GM18909 (cell line): ENCODE results near the gene PTPN5.
"Not testable (repeated sequence)": the region's sequence is repeated elsewhere in the genome, so short reads cannot be mapped to it uniquely, and the experiment has no call there.

Source experiments
- ATAC-seq: cut with Tn5 transposase; IDR thresholded peaks from one replicate; pipeline ENCODE4 v1.9.1; 2021; ENCODE audit warnings: mild to moderate bottlenecking; ENCODE audit not compliant: unreplicated experiment, poor library complexity

PTPN5 gene

DNA sequence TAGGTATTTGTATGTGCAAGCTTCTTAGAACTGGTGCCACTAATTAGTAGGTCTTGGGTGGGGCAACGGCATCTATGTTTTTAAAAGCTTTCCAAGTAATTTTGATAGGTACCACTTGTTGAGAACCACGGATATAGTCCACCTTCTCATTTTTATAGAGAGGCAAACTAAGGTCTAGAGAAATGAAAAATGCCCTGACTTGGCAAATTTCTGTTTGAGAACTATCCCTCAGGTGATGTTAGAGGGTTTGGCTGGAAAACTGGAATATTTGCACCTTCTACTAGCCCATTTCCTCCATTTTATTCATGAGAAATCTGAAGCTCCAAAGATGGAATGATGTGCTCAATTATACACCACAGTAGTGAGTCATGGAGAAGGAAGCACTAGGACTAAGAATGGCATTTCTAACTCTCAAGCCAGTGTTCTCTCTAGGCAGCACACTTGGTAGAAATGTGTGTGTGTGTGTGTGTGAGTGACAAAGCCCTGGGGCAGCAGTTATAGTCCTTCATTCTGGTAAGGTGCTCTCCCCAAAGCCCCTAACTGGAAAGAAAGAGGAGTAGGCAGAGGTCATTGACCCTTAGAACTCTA, 94.9 kb downstream of the PTPN5 start:
- no peak for ATAC-seq

DNA sequence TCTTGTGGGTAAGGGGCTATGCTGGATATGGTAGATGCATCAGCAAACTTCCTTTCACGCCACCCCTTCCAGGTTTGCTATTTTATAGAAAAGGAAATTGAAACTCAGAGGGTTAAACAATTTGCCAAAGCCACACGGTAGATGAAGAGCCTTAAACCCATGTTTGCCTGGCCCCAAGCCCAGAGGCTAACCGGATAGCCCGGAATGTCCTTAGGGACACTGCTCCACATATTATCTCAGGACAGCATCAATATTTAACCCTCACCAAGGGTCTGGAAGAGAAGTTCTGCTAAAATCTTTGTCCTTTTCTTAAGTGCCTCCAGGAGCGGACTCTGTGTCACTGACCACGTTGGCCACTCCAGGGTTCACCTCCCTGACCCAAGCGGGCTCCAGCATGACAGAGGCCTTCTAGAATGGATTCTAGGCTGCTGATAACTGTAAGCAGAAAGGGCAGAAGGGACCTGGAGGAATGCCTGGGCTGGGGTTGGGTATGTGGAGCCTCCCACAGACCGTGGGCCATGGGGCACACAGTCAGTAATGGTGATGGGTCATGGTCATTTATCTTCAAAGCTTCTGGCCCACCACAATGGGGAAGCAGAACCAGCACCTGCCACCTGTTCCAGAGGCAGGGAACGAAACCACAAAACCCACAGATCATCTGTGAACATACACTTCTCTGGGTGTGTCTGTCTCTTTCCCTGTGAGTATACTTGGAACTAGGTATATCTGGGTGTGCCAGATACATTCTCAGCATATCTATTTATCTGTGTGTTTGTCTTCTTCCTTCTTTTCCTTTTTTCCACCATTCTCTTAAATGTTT, 98.4 kb downstream of the PTPN5 start:
- ATAC-seq, result no peak

DNA sequence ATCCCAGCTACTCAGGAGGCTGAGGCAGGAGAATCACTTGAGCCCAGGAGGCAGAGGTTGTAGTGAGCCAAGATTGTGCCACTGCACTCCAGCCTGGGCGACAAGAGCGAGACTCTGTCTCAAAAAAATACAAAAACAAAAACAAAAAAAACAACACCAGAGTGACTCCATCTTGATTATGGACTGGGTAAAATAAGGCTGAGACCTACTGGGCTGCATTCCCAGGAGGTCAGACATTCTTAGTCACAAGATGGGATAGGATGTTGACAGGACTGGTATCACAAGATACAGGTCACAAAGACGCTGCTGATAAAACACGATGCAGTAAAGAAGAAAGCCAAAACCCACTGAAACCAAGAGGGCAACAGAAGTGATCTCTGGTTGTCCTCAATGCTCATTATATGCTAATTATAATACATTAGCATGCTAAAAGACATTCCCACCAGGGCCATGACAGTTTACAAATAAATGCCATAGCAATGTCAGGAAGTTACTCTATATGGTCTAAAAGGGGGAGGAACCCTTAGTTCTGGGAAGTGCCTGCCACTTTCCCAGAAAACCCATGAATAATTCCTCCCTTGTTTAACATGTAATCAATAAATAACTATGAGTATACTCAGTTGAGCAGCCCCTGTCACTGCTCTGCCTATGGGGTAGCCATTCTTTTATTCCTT, 100.0 kb downstream of the PTPN5 start:
- not testable (repeated sequence) for ATAC-seq

DNA sequence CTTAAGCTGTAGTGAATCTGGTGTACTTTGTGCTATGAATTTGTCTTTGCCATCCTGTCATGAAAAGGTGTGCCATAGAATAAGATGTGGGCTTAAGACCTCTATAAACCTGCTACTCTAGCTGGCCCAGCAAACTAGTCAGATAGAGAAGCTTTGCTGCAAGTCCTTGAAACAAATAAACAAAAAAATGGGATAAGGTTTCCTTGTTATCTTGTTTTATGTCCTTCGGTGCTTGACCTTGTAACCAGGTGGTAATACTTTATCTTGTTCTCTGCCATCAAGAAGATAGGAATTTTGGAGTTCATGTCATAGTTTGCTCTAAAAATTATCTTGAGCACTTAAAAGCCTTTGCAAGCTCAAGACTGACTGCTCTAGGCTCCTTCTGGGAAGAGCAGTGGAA, 107.3 kb downstream of the PTPN5 start:
- ATAC-seq, result no peak

DNA sequence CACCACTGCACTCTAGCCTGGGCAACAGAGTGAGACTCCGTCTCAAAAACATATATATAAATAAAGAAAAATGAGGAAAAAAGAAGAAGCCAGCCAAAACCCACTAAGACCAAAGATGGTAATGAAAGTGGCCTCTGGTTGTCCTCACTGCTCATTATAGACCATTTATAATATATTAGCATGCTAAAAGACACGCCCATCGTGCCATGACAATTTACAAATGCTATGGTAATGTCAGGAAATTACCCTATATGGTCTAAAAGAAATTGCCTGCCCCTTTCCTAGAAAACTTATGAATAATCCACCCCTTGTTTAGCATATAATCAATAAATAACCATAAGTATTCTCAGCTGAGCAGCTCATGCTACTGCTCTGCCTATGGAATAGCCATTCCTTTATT, 109.1 kb downstream of the PTPN5 start:
- no peak for ATAC-seq

DNA sequence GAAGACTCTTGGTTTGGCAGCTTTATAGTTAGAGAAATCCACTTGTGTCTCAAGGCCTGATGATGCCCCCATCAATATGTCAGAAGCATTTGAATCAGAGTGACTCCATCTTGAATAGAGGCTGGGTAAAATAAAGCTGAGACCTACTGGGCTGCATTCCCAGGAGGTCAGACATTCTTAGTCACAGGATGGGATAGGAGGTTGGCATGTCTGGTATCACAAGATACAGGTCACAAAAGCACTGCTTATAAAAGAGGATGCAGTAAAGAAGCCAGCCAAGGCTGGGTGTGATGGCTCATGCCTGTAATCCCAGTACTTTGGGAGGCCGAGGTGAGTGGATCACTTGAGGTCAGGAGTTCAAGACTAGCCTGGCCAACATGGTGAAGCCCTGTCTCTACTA, 109.6 kb downstream of the PTPN5 start:
- ATAC-seq, result not testable (repeated sequence)
